ENCODE measurements around the gene KIF12.
"Not testable (repeated sequence)": the region's sequence is repeated elsewhere in the genome, so short reads cannot be mapped to it uniquely, and the experiment has no call there.

The KIF12 gene

GRCh38 chr9:114047717-114048116 lies 51.4 kb downstream of the KIF12 start:
- DNase-seq (ENCODE audit: low read depth in 2 of 2) = no peak

DNA sequence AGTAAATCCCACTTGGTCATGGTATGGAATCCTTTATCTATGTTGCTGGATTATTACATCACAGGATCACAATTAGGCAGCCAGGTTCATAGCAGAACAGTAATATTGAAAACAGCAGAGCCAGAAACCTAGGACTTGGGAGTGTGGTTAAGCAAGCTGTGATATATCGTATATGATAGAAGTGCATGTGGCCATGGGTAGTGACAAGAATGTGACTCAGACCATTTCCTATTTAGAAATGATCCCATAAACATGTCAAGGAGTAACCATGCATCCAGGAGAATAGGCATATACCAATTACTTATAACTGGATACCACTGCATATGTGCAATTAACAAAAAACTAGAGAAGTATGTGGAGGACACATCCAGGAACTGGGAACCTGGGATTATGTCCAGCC lies 52.2 kb downstream of the KIF12 start:
- no peak for DNase-seq (ENCODE audit: low read depth in 2 of 2)

DNA sequence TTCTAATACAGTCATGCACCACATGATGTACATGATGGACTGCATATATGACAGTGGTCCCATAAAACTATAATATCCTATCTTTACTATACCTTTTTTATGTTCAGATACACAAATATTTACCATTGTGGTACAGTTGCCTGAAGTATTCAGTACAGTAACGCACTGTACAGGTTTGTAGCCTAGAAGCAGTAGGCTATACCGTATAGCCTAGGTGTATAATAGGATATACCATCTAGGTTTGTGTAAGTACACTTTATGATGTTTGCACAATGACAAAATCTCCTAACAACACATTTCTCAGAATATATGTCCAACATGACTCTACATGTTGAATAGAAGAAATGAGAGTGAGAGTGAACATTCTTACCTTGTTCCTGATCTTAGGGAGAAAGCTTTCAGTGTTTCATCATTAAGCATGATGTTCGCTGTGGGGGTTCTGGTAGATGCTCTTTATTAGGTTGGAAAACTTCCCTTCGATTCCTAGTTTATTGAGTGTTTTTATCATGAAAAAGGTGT lies 52.8 kb downstream of the KIF12 start:
- no peak for DNase-seq (ENCODE audit: low read depth in 2 of 2)

GRCh38 chr9:114043660-114044059 lies 55.4 kb downstream of the KIF12 start:
- not testable (repeated sequence) for DNase-seq (ENCODE audit: low read depth in 2 of 2)

Data from stimulated activated CD8-positive, alpha-beta memory T cell treated with anti-CD3 and anti-CD28 coated beads, Interleukin-15, amount 100 ng/mL, for 4 hours (primary cell).